ENCODE results near the gene PLXNA4.

DNA sequence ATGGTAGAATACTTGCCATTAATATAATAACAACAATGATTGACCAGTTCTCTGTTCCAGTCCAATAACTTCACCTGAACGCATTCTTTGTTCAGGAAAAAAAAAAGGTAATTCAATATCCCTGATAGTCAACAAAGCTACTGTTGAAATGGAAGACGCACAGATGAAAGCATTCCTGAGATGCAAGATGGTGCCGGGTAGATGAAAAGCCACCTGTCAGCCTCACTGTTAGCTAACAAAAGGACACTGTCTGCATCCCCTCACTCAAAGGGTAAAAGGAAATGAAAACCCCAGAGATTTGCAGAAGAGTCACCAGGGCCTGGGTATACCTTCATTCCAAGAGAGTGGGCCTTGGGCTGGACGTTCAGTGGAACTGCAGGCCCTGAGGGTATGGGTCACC is 357.4 kb downstream of the PLXNA4 start:
- TF ChIP-seq, protein P1, sequence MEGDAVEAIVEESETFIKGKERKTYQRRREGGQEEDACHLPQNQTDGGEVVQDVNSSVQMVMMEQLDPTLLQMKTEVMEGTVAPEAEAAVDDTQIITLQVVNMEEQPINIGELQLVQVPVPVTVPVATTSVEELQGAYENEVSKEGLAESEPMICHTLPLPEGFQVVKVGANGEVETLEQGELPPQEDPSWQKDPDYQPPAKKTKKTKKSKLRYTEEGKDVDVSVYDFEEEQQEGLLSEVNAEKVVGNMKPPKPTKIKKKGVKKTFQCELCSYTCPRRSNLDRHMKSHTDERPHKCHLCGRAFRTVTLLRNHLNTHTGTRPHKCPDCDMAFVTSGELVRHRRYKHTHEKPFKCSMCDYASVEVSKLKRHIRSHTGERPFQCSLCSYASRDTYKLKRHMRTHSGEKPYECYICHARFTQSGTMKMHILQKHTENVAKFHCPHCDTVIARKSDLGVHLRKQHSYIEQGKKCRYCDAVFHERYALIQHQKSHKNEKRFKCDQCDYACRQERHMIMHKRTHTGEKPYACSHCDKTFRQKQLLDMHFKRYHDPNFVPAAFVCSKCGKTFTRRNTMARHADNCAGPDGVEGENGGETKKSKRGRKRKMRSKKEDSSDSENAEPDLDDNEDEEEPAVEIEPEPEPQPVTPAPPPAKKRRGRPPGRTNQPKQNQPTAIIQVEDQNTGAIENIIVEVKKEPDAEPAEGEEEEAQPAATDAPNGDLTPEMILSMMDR (tag by site-specific recombination; IDR thresholded peaks at IDR 0.05), result no peak
- TF ChIP-seq ZNF211 (tag by site-specific recombination; IDR thresholded peaks at IDR 0.05; ENCODE audit: low read depth), result no peak
- no peak for TF ChIP-seq ZNF544 (tag by site-specific recombination; IDR thresholded peaks at IDR 0.05)
- no peak for TF ChIP-seq ZNF184 (tag by site-specific recombination; IDR thresholded peaks at IDR 0.05)
- TF ChIP-seq, protein P2, sequence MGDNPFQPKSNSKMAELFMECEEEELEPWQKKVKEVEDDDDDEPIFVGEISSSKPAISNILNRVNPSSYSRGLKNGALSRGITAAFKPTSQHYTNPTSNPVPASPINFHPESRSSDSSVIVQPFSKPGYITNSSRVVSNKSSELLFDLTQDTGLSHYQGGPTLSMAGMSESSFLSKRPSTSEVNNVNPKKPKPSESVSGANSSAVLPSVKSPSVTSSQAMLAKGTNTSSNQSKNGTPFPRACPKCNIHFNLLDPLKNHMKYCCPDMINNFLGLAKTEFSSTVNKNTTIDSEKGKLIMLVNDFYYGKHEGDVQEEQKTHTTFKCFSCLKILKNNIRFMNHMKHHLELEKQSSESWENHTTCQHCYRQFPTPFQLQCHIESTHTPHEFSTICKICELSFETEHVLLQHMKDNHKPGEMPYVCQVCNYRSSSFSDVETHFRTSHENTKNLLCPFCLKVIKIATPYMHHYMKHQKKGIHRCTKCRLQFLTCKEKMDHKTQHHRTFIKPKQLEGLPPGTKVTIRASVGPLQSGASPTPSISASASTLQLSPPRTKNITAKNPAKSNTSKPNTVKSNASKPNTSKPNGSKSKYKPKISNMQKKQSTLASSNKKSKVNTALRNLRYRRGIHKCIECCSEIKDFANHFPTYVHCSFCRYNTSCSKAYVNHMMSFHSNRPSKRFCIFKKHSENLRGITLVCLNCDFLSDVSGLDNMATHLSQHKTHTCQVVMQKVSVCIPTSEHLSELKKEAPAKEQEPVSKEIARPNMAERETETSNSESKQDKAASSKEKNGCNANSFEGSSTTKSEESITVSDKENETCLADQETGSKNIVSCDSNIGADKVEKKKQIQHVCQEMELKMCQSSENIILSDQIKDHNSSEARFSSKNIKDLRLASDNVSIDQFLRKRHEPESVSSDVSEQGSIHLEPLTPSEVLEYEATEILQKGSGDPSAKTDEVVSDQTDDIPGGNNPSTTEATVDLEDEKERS (tag by site-specific recombination; IDR thresholded peaks at IDR 0.05), result no peak
- TF ChIP-seq, protein P3, sequence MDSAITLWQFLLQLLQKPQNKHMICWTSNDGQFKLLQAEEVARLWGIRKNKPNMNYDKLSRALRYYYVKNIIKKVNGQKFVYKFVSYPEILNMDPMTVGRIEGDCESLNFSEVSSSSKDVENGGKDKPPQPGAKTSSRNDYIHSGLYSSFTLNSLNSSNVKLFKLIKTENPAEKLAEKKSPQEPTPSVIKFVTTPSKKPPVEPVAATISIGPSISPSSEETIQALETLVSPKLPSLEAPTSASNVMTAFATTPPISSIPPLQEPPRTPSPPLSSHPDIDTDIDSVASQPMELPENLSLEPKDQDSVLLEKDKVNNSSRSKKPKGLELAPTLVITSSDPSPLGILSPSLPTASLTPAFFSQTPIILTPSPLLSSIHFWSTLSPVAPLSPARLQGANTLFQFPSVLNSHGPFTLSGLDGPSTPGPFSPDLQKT (IDR thresholded peaks at IDR 0.05; ENCODE audit: borderline replicate concordance, low read depth, low read length), result no peak
- no peak for TF ChIP-seq ZNF514 (tag by site-specific recombination; IDR thresholded peaks at IDR 0.05)
- no peak for TF ChIP-seq TCF7L2 (IDR thresholded peaks at IDR 0.05; ENCODE audit: borderline replicate concordance, low read depth, low read length)
- no peak for TF ChIP-seq ZBTB7A (tag by site-specific recombination; IDR thresholded peaks at IDR 0.05; ENCODE audit: low read depth)

All from HEK293 (cell line).